ENCODE measurements around the gene RIT2.

The RIT2 gene

DNA sequence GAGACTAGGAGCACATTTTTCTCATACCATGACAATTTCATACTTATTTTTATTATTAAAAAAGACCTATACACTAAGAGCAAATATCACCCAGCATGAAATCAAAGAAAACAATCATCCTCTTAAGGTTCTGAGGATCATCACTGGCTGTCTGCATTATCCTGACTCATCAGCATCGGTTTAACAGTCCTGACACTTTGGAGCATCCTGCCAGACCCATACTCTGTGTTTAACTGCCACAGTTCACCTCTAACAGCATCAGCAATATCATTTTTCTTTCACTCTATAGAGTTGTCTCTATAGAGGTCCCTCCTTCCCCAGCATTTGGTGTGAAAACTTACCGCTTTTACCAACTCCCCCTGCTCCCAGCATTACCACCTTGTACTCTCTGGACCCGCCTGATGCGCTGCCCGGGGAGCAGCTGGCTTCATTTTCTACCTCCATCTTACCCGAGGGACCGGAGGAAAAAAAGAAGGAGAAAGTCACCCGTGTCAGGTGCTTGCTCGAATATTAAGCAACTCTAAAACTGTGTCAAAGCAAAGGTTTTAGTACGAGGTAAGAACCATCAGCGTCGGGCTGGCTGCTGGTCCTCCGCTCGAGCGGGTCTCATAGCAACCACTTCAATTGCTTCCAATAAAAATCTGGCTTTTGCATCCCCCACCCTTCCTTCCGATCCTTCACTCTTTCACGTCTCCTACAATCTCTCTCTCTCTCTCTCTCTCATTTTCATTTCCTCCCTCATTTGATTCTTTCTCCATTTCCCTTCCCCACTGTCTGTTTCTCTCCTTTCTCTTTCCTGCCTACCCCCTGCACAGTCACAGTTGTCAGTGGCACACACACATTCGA, at the start of gene RIT2:
Gene RIT2, minus strand, starts transcription at position 610 of the 846 bp plus-strand sequence.
- no peak for DNase-seq

GRCh38 chr18:43161528-43161927, 46.0 kb upstream of the RIT2 start:
- DNase-seq: no peak

GRCh38 chr18:43160509-43160908, 45.0 kb upstream of the RIT2 start:
- DNase-seq: no peak

GRCh38 chr18:43159926-43160325, 44.4 kb upstream of the RIT2 start:
- no peak for DNase-seq

- DNase-seq: no peak
Measured at GRCh38 chr18:43159086-43159770, 43.7 kb upstream of the RIT2 start.

DNA sequence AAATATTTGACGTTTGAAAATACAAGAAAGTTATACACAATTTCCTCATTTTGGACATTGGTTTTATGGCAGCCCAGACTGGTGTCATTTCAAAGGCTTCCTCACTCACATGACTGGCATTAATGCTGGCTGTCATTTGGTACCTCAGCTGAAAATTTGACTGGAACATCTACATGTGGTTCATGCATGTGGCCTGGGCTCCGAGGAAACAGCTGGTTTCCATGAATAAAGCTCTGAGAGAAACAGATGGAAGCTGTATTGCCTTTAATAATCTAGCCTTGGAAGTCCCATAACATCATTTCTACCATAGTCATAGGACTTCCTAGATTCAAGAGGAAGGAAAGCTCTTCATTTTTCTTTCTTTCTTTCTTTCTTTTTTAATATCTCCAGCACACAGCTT, 42.9 kb upstream of the RIT2 start:
- no peak for DNase-seq

DNA sequence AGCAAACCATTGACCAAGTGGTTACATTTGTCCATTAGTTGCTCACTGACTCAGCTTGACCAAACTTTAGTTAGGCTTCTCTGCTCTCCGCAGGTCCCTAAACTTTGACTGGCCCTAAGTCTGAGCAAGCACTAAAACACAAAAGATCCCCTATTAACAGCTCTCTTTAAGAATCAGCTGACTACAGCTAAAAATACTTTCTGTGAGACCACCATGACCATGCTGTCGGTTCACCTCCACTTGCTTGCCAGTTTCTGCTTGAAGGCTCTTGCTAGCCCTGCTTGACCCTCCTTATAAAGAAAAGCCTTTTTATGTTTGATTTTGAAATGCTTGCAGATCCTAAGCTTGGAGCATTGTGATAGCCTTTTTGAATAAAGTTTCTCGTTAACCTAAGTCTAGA, 40.4 kb upstream of the RIT2 start:
- DNase-seq: no peak

DNA sequence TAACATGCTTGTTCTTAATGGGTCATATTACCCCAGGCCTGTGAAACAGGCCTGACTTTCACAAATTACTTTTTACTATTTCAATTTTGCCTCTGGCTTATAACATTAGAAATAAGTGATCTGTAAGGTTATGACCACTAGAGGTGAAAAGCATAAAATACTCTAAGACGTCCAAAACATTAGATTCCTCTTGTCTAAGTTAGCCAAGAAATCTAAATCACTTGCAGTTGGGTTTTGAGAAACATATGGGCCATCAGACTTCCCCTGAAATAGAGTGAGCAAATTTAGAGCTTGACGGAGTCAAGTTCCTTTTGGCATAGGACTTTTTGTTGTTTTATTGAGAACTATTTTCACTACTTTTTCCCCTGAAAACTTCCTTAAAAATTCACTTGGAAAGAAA, 32.7 kb upstream of the RIT2 start:
- DNase-seq: no peak

- no peak for DNase-seq
Measured at GRCh38 chr18:43141208-43141607, 25.7 kb upstream of the RIT2 start.

- no peak for DNase-seq
Measured at GRCh38 chr18:43139288-43139946, 23.9 kb upstream of the RIT2 start.

GRCh38 chr18:43134876-43135275, 19.4 kb upstream of the RIT2 start:
- no peak for DNase-seq

DNA sequence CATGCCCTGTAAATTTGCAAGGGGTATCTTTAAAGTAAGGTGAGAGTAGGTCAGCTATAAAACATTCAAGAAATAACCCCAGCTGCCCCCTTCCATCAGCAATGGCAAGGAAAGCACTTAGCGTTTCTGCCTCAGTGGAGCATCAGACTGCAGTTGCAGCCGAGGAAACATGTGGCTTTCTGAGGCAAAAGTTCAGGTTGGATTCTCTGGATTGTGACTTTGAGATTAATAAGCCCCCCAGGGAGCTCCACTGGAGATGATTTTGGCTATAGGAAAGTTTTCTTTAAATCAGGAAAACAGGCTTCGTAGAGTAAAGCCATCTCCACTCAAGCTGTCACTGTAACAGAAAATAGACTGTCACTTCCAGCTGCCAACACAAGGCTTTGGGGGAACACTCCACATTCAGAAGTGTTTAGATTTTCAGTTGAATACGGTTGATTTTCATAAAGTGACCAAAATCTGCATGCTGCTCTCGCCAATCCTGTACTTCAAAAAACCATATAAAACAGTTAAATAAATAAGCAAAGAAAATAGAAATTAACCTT, 15.3 kb upstream of the RIT2 start:
- no peak for DNase-seq

DNA sequence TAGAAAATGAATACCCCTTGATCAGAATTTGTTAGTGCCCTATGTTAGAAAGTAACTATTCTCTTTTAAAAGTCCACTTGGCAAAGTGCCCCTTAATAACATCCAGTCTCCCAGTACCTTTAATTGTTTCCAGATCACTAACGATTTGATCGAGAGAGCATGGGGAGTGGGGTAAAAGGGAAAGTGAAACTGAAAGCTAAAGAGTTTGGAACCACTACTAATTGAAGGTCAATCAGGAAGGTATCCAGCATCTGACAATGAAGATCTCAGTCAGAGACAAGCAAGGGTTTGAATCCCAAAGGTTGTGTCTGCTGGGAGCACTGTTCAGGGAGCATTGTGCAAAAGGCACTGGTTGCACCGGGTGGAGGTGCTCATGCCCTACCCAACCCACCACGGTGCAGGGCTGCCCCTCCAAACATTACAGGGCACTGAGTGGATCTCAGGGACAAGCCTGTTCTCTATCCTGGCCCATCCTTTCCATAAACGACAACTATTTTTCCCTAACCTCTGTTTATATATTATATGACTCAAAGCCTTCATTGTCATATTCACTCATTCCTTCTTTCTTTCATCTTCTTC, 14.6 kb upstream of the RIT2 start:
- DNase-seq: no peak

- no peak for DNase-seq
Measured at GRCh38 chr18:43125471-43125870, 10.0 kb upstream of the RIT2 start.

GRCh38 chr18:43122955-43123354, 7.5 kb upstream of the RIT2 start:
- no peak for DNase-seq

DNA sequence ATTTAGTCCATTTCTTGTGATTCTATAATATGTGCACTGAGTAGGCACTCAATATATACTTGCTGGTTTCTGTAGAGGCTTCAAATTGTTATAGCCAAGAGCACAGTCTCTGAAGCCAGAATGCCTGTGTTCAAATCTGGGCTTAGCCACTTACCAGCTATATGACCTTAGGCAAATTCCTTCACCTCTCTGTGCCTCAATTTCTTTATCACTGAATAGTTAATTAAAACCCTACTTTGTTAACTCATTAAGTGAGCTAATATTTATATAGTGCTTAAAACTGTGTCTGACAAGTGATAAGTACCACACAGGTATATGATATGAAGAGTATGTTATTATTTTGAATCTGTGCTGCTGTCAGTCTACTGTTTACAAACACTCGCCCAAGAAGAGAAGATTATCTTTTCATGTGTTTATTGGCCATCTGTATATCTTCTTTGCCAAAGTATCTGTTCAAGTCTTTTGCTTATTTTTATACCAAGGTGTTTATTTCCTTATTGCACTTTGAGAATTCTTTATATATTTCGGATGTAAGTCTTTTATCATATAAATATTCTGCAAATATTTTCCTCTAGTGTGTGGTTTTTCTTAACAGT, 1.3 kb upstream of the RIT2 start:
- DNase-seq: no peak

DNA sequence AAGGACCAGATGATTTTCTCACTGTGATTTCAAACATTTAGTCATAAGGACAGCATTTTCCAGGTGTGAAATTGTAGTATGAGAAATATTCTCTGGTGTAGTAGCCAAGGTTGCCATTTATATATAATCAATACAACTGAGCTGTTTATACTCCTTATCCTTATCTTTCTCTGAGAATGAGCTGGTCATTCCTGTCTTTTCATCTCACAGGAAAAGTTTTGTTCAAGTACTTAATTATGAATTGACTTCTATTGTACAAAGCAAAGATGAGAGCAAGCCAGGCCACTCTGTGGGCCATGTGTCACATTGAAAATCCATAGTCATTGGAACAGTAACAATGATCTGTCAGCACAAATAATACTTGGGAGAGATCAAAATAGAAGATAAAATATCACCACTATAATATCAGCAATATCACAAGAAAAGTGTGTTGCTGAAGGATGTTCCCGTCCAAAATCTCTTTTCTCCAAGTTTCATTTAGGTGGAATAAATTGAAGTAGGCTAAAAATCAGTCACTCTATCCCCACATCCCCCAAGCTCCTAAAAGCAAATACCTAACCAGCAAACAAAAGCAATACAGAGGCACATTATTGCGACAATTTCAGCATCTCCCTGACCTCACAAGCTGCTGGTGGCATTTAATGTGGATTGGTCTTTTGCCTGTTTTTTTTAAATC, 2.1 kb downstream of the RIT2 start:
- DNase-seq: no peak

GRCh38 chr18:43108882-43109281, 6.6 kb downstream of the RIT2 start:
- no peak for DNase-seq

DNA sequence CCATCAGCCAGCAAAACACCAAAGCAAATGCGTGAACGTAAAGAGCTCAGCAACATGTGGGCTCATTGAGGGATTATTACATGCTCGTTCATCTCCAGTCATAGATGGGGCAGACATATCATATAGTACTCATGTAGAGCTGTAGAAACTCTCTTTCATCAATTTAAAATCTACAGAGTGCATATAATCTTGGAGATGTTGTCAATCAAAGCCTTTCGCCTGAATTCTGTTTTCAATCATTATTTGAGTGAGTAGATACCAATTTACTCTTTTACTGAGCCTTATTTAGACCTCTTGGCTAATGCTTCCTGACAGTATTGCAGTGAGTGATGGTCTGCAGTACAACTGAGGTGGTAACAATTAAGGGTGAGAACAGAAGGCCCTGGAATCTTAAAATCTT, 7.0 kb downstream of the RIT2 start:
- DNase-seq: no peak

DNA sequence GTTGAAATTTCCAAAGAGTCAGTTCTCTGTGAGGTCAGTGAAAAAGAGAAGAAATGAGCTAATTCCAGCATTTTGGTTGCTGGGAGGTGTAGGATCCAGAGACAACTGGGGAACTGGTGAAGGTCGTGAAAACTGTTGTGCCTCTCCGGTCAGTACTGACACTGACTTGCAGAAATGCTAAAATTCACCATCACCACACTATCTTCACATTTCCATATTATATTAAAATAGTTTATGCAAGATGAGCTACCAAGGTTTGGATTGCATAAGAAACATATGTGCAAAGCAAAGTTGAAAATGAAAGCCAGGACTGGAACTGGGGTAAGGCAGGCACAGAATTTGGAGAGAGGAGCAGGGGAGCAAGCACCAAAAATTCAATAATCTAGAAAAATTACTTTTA, 21.8 kb downstream of the RIT2 start:
- DNase-seq: no peak

GRCh38 chr18:43092539-43092938, 22.9 kb downstream of the RIT2 start:
- DNase-seq: no peak

DNA sequence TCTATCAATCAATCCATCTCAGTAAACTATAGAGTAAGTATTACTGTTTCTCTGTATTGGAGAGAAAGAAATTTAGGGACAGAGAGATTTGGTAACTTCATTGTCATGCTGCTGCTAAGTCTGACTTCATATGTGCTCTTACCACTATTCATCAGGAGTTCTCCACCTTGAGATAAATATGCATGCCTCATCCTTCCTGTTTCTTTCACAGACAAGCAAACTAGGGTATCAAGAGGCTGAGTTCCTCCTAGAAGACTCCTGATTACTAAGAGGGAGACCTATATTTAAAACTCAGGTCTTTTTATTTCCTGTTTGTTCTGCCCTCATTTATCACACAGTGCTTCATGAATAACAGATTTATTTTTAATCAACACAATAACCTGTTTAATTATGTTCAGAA, 34.1 kb downstream of the RIT2 start:
- DNase-seq: no peak
